GM13976 (cell line): ENCODE data around the gene EXOC7.
"Not testable (repeated sequence)": the region's sequence is repeated elsewhere in the genome, so short reads cannot be mapped to it uniquely, and the experiment has no call there.

Experiments used
- DNase-seq: peaks from one replicate; pipeline ENCODE4 v3.0.0; 2012; ENCODE audit warnings: low spot score
- in situ Hi-C: fragments of 300-500 bp; cut with MboI; formaldehyde crosslinking; loops from one replicate; pipeline ENCODE4 v1.12.0; 2022; ENCODE audit warnings: low sequenced_read_pairs, mixed read lengths, inconsistent platforms; ENCODE audit not compliant: unreplicated experiment
- TF ChIP-seq, protein P1 (sequence below): IDR thresholded peaks from 2 replicates; pipeline ENCODE4 v1.5.1; 2012; ENCODE audit warnings: borderline replicate concordance, mild to moderate bottlenecking; ENCODE audit not compliant: insufficient read depth; ENCODE audit errors: extremely low read depth, missing control alignments, control extremely low read depth

The EXOC7 gene

DNA sequence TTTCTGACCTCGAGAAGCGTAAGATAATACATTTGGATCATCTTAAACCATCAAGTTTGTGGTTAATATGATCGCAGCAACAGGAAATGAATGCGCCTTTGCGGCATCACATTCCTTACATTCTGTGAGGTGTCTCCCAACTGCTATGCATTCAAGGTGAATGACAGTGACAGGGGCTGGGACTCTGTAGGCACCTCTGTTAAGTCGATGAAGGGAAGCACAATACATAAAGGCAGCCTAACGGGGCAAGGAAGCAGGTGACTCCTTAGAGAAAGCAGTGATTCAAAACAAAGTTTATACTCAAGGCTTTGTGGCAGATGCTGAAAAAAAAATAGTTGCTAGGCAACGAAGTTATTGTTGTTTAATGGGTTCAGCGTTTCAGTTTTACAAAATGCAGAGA is 54.9 kb downstream of the EXOC7 start:
- DNase-seq, result no peak
- TF ChIP-seq, protein P1, sequence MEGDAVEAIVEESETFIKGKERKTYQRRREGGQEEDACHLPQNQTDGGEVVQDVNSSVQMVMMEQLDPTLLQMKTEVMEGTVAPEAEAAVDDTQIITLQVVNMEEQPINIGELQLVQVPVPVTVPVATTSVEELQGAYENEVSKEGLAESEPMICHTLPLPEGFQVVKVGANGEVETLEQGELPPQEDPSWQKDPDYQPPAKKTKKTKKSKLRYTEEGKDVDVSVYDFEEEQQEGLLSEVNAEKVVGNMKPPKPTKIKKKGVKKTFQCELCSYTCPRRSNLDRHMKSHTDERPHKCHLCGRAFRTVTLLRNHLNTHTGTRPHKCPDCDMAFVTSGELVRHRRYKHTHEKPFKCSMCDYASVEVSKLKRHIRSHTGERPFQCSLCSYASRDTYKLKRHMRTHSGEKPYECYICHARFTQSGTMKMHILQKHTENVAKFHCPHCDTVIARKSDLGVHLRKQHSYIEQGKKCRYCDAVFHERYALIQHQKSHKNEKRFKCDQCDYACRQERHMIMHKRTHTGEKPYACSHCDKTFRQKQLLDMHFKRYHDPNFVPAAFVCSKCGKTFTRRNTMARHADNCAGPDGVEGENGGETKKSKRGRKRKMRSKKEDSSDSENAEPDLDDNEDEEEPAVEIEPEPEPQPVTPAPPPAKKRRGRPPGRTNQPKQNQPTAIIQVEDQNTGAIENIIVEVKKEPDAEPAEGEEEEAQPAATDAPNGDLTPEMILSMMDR, result no peak
- in situ Hi-C loops, result no loop called here

DNA sequence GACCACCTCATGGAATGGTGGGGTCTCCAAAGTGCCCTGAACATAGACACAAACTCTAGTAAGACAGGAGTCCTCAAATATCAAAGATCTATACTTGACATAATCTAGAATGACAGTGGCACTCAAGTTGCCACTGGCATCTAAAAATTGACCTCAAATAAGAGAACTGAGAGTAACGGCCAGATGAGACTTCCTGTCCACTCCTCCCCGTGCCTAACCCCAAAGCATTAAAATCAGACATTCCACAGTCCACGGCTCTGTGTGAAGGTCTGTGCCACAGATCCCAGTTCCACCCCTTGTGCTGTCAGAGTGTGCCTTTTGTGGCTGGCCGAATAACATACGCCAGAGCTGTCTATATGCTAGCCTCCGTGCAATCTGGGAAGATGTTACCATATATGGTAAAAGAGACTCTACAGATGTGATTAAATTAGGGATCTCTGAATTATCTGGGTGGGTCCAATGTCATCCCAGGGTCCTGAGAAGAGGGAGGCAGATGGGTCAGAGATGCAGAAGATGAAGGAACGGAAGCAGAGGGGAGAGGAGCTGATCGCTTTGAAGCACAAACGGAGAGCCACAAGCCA is 55.5 kb downstream of the EXOC7 start:
- in situ Hi-C loops, result no loop called here
- no peak for DNase-seq

DNA sequence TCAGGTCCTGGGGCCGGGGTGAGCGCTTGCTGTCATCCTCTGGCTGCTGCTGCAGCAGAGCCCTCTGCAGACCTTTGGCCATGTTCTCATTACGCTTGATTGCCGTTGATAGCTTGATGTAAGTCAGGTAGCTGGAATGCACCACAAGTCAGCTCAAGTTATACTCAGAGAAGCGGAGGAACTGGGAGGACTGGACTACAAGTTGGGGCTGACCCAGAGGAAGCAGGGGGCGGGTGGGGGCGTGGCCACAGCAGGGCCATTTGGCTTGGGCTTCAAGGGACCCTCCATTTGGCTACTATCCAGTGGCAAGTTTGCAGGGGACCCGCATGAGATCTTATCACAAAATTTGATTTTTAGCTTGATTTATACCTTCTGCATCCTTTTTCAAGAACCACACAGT is 57.5 kb downstream of the EXOC7 start:
- in situ Hi-C loops, result no loop called here
- TF ChIP-seq, protein P1, result no peak
- no peak for DNase-seq

More for the DNA sequence above, 55.5 kb downstream of the EXOC7 start:
- TF ChIP-seq, protein P1, result no peak

DNA sequence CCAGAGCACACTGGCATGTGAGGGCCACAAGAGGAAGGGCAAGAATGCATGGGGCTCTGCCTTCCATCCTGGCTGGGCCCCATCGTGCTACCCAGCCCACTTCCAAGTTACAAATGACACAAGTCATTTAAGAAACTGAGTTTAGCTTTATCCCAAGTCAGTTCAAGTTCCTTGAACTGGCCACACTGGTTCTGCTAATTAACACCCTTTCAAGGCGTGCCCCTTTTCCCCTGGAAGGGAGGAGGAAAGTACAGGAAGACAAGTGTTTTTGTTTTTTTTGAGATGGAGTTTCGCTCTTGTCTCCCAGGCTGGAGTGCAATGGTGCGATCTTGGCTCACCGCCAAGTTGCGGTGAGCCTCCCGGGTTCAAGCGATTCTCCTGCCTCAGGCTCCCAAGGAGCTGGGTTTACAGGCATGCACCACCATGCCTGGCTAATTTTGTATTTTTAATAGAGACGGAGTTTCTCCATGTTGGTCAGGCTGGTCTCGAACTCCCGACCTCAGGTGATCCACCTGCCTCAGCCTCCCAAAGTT is 59.0 kb downstream of the EXOC7 start:
- DNase-seq, in situ Hi-C loops: not testable (repeated sequence)

DNA sequence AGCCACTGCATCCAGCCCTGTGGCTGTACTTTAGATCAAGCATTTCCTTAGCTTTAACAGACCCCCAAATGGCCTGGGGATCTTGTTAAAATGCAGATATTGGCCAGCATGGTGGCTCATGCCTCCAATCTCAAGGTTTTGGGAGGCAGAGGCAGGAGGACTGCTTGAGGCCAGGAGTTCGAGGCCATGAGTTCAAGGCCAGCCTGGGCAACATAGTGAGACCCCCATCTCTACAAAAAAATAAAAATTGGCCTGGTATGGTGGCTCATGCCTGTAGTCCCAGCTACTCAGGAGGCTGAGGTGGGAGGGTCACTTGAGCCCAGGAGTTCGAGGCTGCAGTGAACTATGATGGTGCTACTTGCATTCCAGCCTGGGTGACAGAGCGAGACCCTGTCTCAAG is 60.7 kb downstream of the EXOC7 start:
- DNase-seq, in situ Hi-C loops: not testable (repeated sequence)

DNA sequence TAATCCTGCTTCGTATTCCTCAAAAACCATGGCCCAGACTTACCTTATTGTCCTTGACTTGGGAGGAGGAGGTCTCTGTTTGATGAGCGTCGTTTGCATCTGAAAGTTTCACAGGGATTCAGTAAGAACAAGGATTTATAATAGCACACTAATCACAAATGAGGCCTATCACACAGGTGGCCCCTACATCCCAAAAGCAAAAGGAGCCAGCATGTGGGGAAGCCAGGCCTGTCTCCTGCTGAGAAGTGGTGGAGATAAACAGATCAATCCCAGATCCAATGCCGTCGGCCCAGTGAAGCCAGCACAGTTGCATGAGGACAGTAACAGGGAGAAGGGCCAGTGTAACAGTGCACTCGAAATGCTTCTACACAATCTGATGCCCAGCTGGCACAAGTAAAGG is 63.2 kb downstream of the EXOC7 start:
- no peak for DNase-seq
- TF ChIP-seq, protein P1, result no peak
- in situ Hi-C loops, result no loop called here

DNA sequence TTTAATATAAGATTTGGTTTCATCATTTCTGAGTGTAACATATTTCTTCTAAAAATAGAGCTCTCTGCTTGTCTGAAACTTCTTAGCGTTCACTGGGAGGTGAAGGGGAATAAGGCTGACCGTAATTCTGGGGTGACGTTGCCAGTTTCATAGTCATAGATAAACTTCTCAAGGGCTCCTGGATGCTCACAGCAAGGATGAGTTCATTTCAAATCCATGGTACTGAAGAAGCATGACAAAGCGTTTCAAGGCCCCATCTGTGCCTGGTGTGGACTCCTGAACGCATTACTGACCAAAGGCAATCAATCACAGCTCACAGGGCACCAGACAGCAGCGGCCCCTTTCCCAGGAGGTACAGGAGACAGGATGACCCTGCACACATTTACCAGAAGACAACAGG is 64.5 kb downstream of the EXOC7 start:
- TF ChIP-seq, protein P1, result no peak
- no peak for DNase-seq

DNA sequence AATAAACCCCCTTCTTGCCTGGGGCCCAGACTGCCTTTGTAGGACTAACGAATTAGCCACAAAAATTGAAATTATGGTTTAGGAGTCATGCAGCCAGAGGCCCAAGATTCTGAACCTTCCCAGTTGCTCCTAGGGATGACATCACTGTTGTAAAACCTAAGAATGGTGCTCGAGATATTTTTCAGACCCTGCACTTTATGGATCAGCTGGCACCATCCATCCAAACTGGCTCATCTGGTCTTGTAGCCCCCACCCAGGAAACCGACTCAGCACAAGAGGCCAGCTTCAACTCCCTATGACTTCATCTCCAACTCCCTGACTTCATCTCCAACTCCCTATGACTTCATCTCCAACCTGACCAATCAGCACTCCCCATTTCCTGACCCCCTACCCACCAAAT is 65.5 kb downstream of the EXOC7 start:
- in situ Hi-C loops, result no loop called here
- TF ChIP-seq, protein P1, result no peak

More for the DNA sequence above, 64.5 kb downstream of the EXOC7 start:
- in situ Hi-C loops, result no loop called here

More for the DNA sequence above, 65.5 kb downstream of the EXOC7 start:
- DNase-seq, result no peak
